ENCODE data around the gene STK4.

STK4 gene

GRCh38 chr20:44960103-44960852 is 6.0 kb upstream of the STK4 start, which contains the start of gene TOMM34:
TSS of gene TOMM34 (minus strand) at chr20:44960397. CDS start at chr20:44960333, 64 bp downstream.
- H3K4me3 Mint-ChIP-seq, result peak within 1 kb of the TSS; percentile 96
- H3K27ac Mint-ChIP-seq, result peak within 1 kb of the TSS; percentile 93
- DNase-seq, result peak; percentile 97
- peaks cover 24% of the 10 kb centered on the region for H3K36me3 Mint-ChIP-seq (ENCODE audit: low read depth)
- no peak for TF ChIP-seq CTCF (IDR thresholded peaks at IDR 0.05)
- H3K9me3 Mint-ChIP-seq, result peaks cover 3% of the 10 kb centered on the region
- H3K27me3 Mint-ChIP-seq (ENCODE audit: low read depth, poor library complexity), result no peaks in the 10 kb centered on the region
- peaks cover 62% of the 10 kb centered on the region for H3K4me1 Mint-ChIP-seq

- Mint-ChIP-seq H3K27ac (no peak overlapping the region), H3K4me3 (peak overlapping the region; percentile 12), H3K36me3 (ENCODE audit: low read depth) (peaks cover 15% of the 10 kb centered on the region), H3K27me3 (ENCODE audit: low read depth, poor library complexity) (no peaks in the 10 kb centered on the region), H3K9me3 (peaks cover 3% of the 10 kb centered on the region), H3K4me1 (peaks cover 63% of the 10 kb centered on the region)
- TF ChIP-seq CTCF (IDR thresholded peaks at IDR 0.05), result no peak
- DNase-seq, result no peak
These were observed 5.1 kb upstream of the STK4 start for GRCh38 chr20:44961011-44961869.

GRCh38 chr20:44961870-44962267 is 4.4 kb upstream of the STK4 start:
- H3K27ac Mint-ChIP-seq, result no peak overlapping the region
- no peak overlapping the region for H3K4me3 Mint-ChIP-seq
- TF ChIP-seq CTCF (IDR thresholded peaks at IDR 0.05), result no peak
- peaks cover 62% of the 10 kb centered on the region for H3K4me1 Mint-ChIP-seq
- H3K27me3 Mint-ChIP-seq (ENCODE audit: low read depth, poor library complexity), result peaks cover 2% of the 10 kb centered on the region
- no peak for DNase-seq
- H3K9me3 Mint-ChIP-seq, result peaks cover 3% of the 10 kb centered on the region
- H3K36me3 Mint-ChIP-seq (ENCODE audit: low read depth), result peaks cover 10% of the 10 kb centered on the region

- Mint-ChIP-seq H3K27me3 (ENCODE audit: low read depth, poor library complexity) (peaks cover 4% of the 10 kb centered on the region), H3K27ac (no peak overlapping the region), H3K9me3 (peaks cover 3% of the 10 kb centered on the region), H3K4me1 (peaks cover 62% of the 10 kb centered on the region), H3K4me3 (no peak overlapping the region), H3K36me3 (ENCODE audit: low read depth) (peaks cover 9% of the 10 kb centered on the region)
- TF ChIP-seq CTCF (IDR thresholded peaks at IDR 0.05), result no peak
- DNase-seq, result no peak
These were observed 3.8 kb upstream of the STK4 start for GRCh38 chr20:44962483-44962882.

GRCh38 chr20:44963325-44964215 is 2.7 kb upstream of the STK4 start:
- no peak overlapping the region for H3K4me3 Mint-ChIP-seq
- peaks cover 62% of the 10 kb centered on the region for H3K4me1 Mint-ChIP-seq
- H3K36me3 Mint-ChIP-seq (ENCODE audit: low read depth), result no peaks in the 10 kb centered on the region
- TF ChIP-seq CTCF (IDR thresholded peaks at IDR 0.05), result no peak
- H3K9me3 Mint-ChIP-seq, result peaks cover 3% of the 10 kb centered on the region
- DNase-seq, result no peak
- H3K27me3 Mint-ChIP-seq (ENCODE audit: low read depth, poor library complexity), result peaks cover 6% of the 10 kb centered on the region
- no peak overlapping the region for H3K27ac Mint-ChIP-seq
